ENCODE measurements around the gene HOXC4.
A peak's percentile ranks its signal among the peaks of the same experiment; 100 is the strongest.

HOXC4 gene

GRCh38 chr12:54024127-54024526, 29.5 kb upstream of the HOXC4 start (continued):
- TF ChIP-seq ZBTB11 (tag by site-specific recombination; conservative IDR thresholded peaks at IDR 0.05; ENCODE audit: low read depth) (no peak), ZNF248 (tag by site-specific recombination; IDR thresholded peaks at IDR 0.05) (no peak), TSHZ1 (tag by site-specific recombination; IDR thresholded peaks at IDR 0.05; ENCODE audit: borderline replicate concordance) (no peak), ZBTB17 (tag by site-specific recombination; IDR thresholded peaks at IDR 0.05) (peak; percentile 78)

GRCh38 chr12:54024581-54025305, 28.9 kb upstream of the HOXC4 start:
- TF ChIP-seq ZNF658 (tag by site-specific recombination; IDR thresholded peaks at IDR 0.05) (no peak), ZNF223 (tag by site-specific recombination; IDR thresholded peaks at IDR 0.05) (peak; percentile 68; the same call in 1 of the 2 replicates), ZBTB44 (tag by site-specific recombination; IDR thresholded peaks at IDR 0.05) (no peak), EGR2 (tag by site-specific recombination; IDR thresholded peaks at IDR 0.05; ENCODE audit: low read depth) (0 out of 2 replicates have a peak, but pooled peaks have one; percentile 16)
- Histone ChIP-seq H3K9me3 (ENCODE audit: control insufficient read depth, insufficient read depth, low read depth, low read length) (no peaks in the 10 kb centered on the region), H3K4me1 (ENCODE audit: control insufficient read depth, insufficient read depth, low read length) (peaks cover 76% of the 10 kb centered on the region), H3K4me3 (ENCODE audit: low read depth, low read length) (no peak overlapping the region), H3K36me3 (ENCODE audit: control insufficient read depth in 2 of 2, insufficient read depth in 1 of 2, low read length in 2 of 2) (peaks cover under 1 to 4% of the 10 kb centered on the region in 2 experiments; a peak in 2 of 3 replicates), H3K27ac (ENCODE audit: extremely low read depth, low read depth, low read length) (no peak overlapping the region)
- ChIA-PET CTCF (interaction anchor here (0.6 to 2.4 kb wide), 12 partner anchors 16 to 196 kb away, joined by 3 to 10 read pairs (median 4); partner anchors contain the start of genes HOXC10 and HOXC8), POLR2A (interaction anchor here (1.1 to 4.5 kb wide), 2 partner anchors 8 to 110 kb away, joined by 3 to 26 read pairs; no protein-coding TSS in a partner anchor)

GRCh38 chr12:54025499-54026405, 27.9 kb upstream of the HOXC4 start:
- peaks cover 4 to 7% of the 10 kb centered on the region in 2 experiments; a peak in 2 of 3 replicates for H3K36me3 ChIP-seq (ENCODE audit: control insufficient read depth in 2 of 2, insufficient read depth in 1 of 2, low read length in 2 of 2)
- peaks cover 67% of the 10 kb centered on the region for H3K4me1 ChIP-seq (ENCODE audit: control insufficient read depth, insufficient read depth, low read length)
- no peaks in the 10 kb centered on the region for H3K9me3 ChIP-seq (ENCODE audit: control insufficient read depth, insufficient read depth, low read depth, low read length)
- POLR2A ChIA-PET, result interaction anchor here (1.1 to 4.5 kb wide), 2 partner anchors 9 to 109 kb away, joined by 3 to 26 read pairs; no protein-coding TSS in a partner anchor
- CTCF ChIA-PET, result interaction anchor here (0.6 to 4.5 kb wide), 8 partner anchors 17 to 190 kb away, joined by 3 to 21 read pairs (median 8); partner anchors contain the start of gene HOXC8
- H3K27ac ChIP-seq (ENCODE audit: extremely low read depth, low read depth, low read length), result peak overlapping the region; percentile 28; the same call in 1 of the 2 replicates
- H3K4me3 ChIP-seq (ENCODE audit: low read depth, low read length), result no peak overlapping the region
- TF ChIP-seq ZNF76 (tag by site-specific recombination; IDR thresholded peaks at IDR 0.05; ENCODE audit: borderline replicate concordance, low read depth) (peak; percentile 17; the same call in 1 of the 2 replicates), PRDM10 (tag by site-specific recombination; IDR thresholded peaks at IDR 0.05) (peak; percentile 33; the same call in 1 of the 2 replicates), ZBTB11 (tag by site-specific recombination; conservative IDR thresholded peaks at IDR 0.05; ENCODE audit: low read depth) (peak; percentile 48; the same call in 1 of the 2 replicates), ZNF596 (tag by site-specific recombination; IDR thresholded peaks at IDR 0.05) (peak; percentile 71)

All from HEK293 (cell line).